ENCODE measurements around the gene KCNB1. TPM values are rescaled to one million over a fixed set of nuclear protein-coding genes. Genes with fewer than 3 reads are reported as not detected.

KCNB1 gene
- total RNA-seq, 6 donors from 2014 or later: 0.40 to 2.2 (median 0.98) TPM

DNA sequence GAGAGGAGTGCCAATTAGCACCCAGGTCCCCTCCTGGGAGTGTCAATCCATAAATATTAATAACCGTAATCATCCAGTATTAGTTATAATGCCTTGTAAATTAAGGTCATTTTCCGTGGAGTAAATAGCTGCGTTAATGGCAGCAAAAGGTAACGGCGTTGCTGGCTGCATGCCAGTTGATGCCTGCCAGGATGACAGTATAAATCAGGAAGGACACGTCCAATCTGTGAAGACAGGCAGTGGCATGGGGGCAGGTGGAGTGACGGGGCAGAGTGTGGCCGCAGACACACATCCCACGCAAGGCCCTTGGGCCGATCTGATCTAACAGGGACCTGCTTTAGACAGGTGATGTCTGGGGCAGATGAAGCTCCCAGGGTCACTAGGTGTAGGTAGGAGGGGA, 49.1 kb downstream of the KCNB1 start:
- WGBS, 2 donors: 75 to 76% methylated on average over 10 of the region's 10 CpGs
- H3K27ac ChIP-seq: no peak overlapping the region

DNA sequence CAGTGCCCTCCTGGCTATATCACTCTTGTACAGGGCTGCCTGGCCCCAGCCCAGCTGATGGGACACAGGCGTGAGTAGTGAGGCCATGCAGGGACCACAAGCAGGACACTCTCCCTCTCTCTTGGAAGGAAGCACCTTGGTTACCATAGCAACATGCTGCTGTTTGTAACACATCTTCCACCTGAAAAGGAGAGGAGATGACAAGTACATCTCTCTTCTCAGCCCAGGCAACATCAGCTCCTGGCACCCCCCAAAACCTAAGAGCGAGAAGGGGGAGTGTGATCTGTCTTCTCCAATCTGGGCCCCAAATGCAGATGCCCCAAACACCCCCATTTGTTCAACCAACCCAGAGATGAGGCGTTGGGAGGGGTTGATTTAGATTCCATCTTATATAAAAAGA, 49.9 kb downstream of the KCNB1 start:
- no peaks in the 10 kb centered on the region for H3K4me1 ChIP-seq
- H3K4me3 ChIP-seq: no peak overlapping the region
- ATAC-seq (ENCODE audit: low FRiP score in 2 of 2) (no peak), DNase-seq (no peak)
- TF ChIP-seq, protein P1, sequence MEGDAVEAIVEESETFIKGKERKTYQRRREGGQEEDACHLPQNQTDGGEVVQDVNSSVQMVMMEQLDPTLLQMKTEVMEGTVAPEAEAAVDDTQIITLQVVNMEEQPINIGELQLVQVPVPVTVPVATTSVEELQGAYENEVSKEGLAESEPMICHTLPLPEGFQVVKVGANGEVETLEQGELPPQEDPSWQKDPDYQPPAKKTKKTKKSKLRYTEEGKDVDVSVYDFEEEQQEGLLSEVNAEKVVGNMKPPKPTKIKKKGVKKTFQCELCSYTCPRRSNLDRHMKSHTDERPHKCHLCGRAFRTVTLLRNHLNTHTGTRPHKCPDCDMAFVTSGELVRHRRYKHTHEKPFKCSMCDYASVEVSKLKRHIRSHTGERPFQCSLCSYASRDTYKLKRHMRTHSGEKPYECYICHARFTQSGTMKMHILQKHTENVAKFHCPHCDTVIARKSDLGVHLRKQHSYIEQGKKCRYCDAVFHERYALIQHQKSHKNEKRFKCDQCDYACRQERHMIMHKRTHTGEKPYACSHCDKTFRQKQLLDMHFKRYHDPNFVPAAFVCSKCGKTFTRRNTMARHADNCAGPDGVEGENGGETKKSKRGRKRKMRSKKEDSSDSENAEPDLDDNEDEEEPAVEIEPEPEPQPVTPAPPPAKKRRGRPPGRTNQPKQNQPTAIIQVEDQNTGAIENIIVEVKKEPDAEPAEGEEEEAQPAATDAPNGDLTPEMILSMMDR (IDR thresholded peaks at IDR 0.05): no peak
- TF ChIP-seq EP300 (IDR thresholded peaks at IDR 0.05): no peak
- no peaks in the 10 kb centered on the region for H3K27me3 ChIP-seq
- 78 to 86% methylated on average over 2 to 3 of the region's 3 CpGs for WGBS, 2 donors
- no peaks in the 10 kb centered on the region for H3K9me3 ChIP-seq
- no peak overlapping the region for H3K27ac ChIP-seq
- H3K36me3 ChIP-seq: no peaks in the 10 kb centered on the region

More for the DNA sequence above, 49.1 kb downstream of the KCNB1 start:
- Histone ChIP-seq H3K9me3 (no peaks in the 10 kb centered on the region), H3K4me1 (no peaks in the 10 kb centered on the region), H3K36me3 (no peaks in the 10 kb centered on the region), H3K27me3 (no peaks in the 10 kb centered on the region), H3K4me3 (no peak overlapping the region)
- TF ChIP-seq EP300 (IDR thresholded peaks at IDR 0.05) (no peak), POLR2A (IDR thresholded peaks at IDR 0.05) (no peak), POLR2AphosphoS5 (IDR thresholded peaks at IDR 0.05) (no peak)
- TF ChIP-seq, protein P1 (IDR thresholded peaks at IDR 0.05): no peak
- no peak for ATAC-seq (ENCODE audit: low FRiP score in 2 of 2)
- DNase-seq: no peak

DNA sequence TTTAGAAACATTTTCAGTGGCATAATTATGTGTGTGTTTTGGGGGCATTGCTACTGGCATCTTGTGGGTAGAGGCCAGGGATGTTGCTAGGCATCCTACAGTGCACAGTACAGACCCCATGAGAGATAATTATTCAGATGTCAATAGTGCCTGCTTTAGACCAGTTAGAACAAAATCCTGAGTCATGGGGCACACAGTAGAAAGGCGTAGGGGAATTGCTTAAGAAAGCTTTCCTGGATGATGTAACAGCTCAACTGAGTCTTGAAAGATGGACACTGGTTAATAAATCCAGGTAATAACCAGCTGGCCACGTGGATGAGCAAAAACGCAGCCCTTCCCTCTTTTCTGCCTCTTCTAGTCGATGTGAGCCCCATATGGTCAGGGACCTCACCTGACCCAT, 51.1 kb downstream of the KCNB1 start:
- no peaks in the 10 kb centered on the region for H3K4me1 ChIP-seq
- 59 to 60% methylated on average over 4 of the region's 4 CpGs for WGBS, 2 donors
- no peak for ATAC-seq (ENCODE audit: low FRiP score in 2 of 2)
- no peak overlapping the region for H3K27ac ChIP-seq
- H3K4me3 ChIP-seq: no peak overlapping the region
- no peaks in the 10 kb centered on the region for H3K9me3 ChIP-seq
- no peaks in the 10 kb centered on the region for H3K27me3 ChIP-seq
- DNase-seq: no peak
- no peak for TF ChIP-seq POLR2A (IDR thresholded peaks at IDR 0.05)
- TF ChIP-seq POLR2AphosphoS5 (IDR thresholded peaks at IDR 0.05): no peak
- TF ChIP-seq, protein P1 (IDR thresholded peaks at IDR 0.05): no peak
- no peak for TF ChIP-seq EP300 (IDR thresholded peaks at IDR 0.05)
- H3K36me3 ChIP-seq: no peaks in the 10 kb centered on the region

DNA sequence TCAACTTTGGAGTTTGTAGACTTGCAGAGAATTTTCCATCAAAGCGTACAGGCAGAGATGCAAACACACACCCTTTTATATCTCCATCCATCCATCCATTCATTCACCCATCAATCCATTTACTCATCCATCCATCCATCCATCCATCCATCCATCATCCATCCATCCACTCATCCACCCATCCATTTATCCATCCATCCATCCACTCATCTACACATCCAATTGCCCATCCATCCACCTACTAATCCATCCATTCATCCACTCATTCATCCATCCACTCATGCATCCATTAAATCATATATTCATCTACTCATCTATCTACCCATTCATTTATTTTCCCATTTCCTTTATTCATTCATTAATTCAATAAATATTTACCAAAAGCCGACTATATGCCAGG, 52.1 kb downstream of the KCNB1 start:
- H3K9me3 ChIP-seq: no peaks in the 10 kb centered on the region
- no peaks in the 10 kb centered on the region for H3K36me3 ChIP-seq
- no peak overlapping the region for H3K27ac ChIP-seq
- no peak for DNase-seq
- H3K4me1 ChIP-seq: no peaks in the 10 kb centered on the region
- TF ChIP-seq EP300 (IDR thresholded peaks at IDR 0.05) (no peak), POLR2A (IDR thresholded peaks at IDR 0.05) (no peak), POLR2AphosphoS5 (IDR thresholded peaks at IDR 0.05) (no peak)
- TF ChIP-seq, protein P1 (IDR thresholded peaks at IDR 0.05): no peak
- WGBS, 2 donors: 84 to 91% methylated on average over 2 of the region's 2 CpGs
- ATAC-seq (ENCODE audit: low FRiP score in 2 of 2): no peak
- H3K27me3 ChIP-seq: no peaks in the 10 kb centered on the region
- no peak overlapping the region for H3K4me3 ChIP-seq

DNA sequence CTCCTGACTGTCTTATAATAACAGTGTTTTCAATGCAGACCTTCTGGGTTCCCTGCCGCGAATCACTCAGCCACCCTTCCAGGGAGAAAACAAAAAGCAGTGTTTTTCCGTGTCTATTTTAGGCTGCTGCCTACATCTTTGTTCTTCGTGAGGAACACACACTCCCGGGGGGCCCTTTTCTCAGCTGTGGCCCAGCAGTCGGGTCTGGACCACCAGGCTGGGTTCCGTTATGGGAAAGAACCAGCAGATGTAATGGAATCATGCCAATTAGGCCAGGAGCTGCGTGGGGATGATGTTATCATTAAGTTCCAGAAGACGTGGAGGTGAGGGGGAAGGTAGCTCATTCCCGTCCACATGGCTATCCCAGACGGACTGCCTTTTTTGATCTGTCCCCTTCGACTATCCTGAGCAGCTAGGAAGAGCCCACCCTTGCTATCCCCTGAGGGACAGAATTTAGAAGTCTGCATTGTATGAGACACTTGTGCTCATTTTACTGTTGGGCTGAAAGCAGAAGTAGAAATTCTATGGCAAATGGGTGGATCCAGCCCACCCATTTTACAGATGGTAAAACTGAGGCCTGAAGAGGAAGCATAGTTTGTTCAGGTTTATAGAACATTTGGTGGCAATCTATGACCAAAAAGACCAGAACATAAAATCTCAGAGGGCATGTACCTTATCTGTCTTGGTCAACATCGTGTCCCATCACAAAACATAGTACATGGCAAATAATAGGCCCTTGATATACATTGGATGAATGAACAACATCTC, 54.5 kb downstream of the KCNB1 start:
- DNase-seq: no peak
- no peak overlapping the region for H3K4me3 ChIP-seq
- no peak overlapping the region for H3K27ac ChIP-seq
- H3K9me3 ChIP-seq: no peaks in the 10 kb centered on the region
- no peaks in the 10 kb centered on the region for H3K36me3 ChIP-seq
- WGBS, 2 donors: 53 to 62% methylated on average over 12 to 13 of the region's 13 CpGs
- no peaks in the 10 kb centered on the region for H3K27me3 ChIP-seq
- TF ChIP-seq POLR2AphosphoS5 (IDR thresholded peaks at IDR 0.05): no peak
- TF ChIP-seq POLR2A (IDR thresholded peaks at IDR 0.05): no peak
- TF ChIP-seq, protein P1 (IDR thresholded peaks at IDR 0.05): no peak
- TF ChIP-seq EP300 (IDR thresholded peaks at IDR 0.05): no peak
- ATAC-seq (ENCODE audit: low FRiP score in 2 of 2): no peak
- H3K4me1 ChIP-seq: no peaks in the 10 kb centered on the region

Data from upper lobe of left lung (tissue), 6 donors.